ENCODE data around the gene GARRE1. TPM values are rescaled to one million over a fixed set of nuclear protein-coding genes. Genes with fewer than 3 reads are reported as not detected.
"Not testable (repeated sequence)": the region's sequence is repeated elsewhere in the genome, so short reads cannot be mapped to it uniquely, and the experiment has no call there.

GARRE1 gene
- total RNA-seq, 2 experiments from 2014 or later: 8.1 to 9.3 TPM

DNA sequence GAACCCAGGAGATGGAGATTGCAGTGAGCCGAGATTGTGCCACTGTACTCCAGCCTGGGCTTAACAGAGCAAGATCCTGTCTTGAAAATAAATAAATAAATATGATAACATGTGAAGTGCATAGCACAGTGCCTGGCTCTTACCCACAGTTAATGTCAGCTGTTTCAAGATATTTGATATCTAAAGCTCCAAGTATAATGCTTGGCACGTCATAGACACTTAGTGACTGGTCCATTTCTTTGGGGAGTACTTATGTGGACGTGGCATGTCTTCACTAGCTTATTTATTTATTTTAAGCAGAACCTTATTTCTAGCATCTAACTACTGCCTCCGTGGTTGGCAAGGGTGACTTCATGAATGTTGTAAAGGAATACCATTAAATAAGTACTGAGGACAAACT, 18.8 kb downstream of the GARRE1 start:
- no peak for DNase-seq

DNA sequence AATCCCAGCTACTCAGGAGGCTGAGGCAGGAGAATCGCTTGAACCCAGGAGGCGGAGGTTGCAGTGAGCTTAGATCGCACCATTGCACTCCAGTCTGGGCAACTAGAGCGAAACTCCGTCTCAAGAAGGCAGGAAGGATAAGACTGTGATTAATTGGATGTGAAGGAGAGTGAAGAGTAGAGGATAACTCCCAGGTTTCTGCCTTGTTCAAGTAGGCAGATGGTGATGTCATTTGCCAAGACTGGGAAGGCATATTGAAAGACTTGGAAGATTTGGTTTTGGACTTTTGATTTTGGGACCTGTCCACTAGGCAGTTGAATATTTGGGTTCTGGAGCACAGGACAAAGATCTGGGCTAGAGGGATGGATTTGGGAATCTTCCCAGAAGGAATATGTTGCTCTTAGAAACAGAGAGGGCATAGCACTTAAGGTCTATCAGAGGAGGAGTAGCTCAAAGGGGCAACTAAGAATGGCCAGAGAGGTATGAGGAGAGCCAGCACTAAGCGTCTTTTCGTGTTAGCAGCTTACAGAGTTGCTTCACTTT, 20.0 kb downstream of the GARRE1 start:
- Mint-ChIP-seq H3K27me3 (no peaks in the 10 kb centered on the region), H3K9me3 (ENCODE audit: low read depth) (no peaks in the 10 kb centered on the region), H3K27ac (no peak overlapping the region), H3K36me3 (peaks cover 3% of the 10 kb centered on the region), H3K4me1 (peaks cover 14% of the 10 kb centered on the region), H3K4me3 (no peak overlapping the region)
- CTCF ChIA-PET: no interaction called here
- ATAC-seq: no peak
- DNase-seq: no peak

More for the DNA sequence above, 18.8 kb downstream of the GARRE1 start:
- Mint-ChIP-seq H3K36me3 (peaks cover 2% of the 10 kb centered on the region), H3K27ac (no peak overlapping the region), H3K4me3 (no peak overlapping the region), H3K9me3 (ENCODE audit: low read depth) (no peaks in the 10 kb centered on the region), H3K4me1 (peaks cover 23% of the 10 kb centered on the region), H3K27me3 (no peaks in the 10 kb centered on the region)
- CTCF ChIA-PET: no interaction called here
- ATAC-seq: no peak

DNA sequence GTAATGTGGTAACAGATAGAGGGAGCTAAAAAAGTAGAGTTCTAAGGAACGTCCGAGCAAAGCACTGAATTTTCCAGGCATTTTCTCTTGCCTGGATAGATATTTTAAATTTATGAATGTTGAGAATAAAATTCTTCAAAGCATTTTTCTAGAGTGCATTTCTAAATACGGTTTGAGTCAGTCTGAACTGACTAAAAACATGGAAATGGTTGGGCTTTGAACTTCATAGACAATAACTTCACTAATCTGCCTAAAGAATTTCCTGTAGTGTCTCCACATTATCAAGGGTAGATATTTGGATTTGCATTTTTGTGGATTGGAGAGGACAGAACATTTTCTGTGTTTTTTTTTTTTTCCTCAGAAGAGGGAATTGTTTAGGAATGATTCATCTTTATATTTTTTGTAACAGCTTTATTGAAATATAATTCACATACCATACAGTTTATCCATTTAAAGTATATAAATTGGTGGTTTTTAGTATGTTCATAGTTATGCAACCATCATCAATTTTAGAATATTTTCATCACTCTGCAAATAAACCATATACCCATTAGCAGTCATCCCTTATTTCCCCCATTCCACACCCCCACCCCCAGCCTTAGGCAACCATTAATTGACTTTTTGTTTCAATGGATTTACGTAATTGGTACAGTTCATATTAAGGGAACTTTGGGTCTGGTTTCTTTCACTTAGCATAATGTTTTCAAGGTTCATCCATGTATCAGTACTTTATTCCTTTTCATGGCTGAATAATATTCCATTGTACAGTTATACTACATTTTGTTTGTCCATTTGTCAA, 20.7 kb downstream of the GARRE1 start:
- Mint-ChIP-seq H3K9me3 (ENCODE audit: low read depth) (no peaks in the 10 kb centered on the region), H3K4me3 (no peak overlapping the region), H3K36me3 (peaks cover 3% of the 10 kb centered on the region), H3K27me3 (no peaks in the 10 kb centered on the region), H3K27ac (no peak overlapping the region), H3K4me1 (peaks cover 8% of the 10 kb centered on the region)
- DNase-seq (no peak), ATAC-seq (no peak)
- CTCF ChIA-PET: no interaction called here

DNA sequence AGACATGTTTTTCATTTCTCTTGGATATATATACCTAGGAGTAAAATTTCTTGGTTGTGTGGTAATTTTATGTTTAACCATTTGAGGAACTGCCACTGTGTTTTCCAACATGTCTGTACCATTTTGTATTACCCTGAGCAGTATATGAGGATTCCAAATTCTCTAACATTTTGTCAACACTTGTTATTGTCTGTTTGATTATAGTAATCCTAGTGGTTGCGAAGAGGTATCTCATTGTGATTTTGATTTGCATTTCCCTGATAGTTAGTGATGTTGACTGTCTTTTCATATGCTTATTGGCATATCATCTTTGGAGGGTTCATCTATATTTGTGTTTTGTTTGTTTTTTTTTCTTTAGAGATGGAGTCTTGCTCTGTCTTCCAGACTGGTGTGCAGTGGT, 21.4 kb downstream of the GARRE1 start:
- H3K4me1 Mint-ChIP-seq: peaks cover 1% of the 10 kb centered on the region
- H3K9me3 Mint-ChIP-seq (ENCODE audit: low read depth): no peaks in the 10 kb centered on the region
- H3K4me3 Mint-ChIP-seq: no peak overlapping the region
- H3K27me3 Mint-ChIP-seq: no peaks in the 10 kb centered on the region
- H3K36me3 Mint-ChIP-seq: peaks cover 3% of the 10 kb centered on the region
- ATAC-seq (no peak), DNase-seq (no peak)
- H3K27ac Mint-ChIP-seq: no peak overlapping the region
- CTCF ChIA-PET: no interaction called here

DNA sequence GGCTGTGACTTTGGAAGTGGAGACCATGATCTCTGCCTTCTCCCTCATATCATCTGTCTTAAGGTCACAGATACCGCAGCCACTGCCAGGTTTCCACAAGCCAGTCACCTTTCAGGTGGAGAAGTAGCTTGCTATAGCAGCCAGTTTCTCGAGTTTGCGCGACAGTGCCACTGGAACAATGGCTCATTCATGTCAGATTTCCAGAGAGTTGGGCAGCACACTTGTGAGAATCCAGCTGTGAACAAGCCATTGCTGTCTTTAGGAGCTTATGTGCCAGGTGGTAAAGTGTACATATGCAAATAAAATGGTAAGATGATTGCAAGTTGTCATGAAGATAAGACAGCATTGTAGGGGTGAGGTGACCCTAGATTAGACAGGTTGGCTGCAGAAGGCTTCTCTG, 22.3 kb downstream of the GARRE1 start:
- CTCF ChIA-PET: no interaction called here
- no peak overlapping the region for H3K27ac Mint-ChIP-seq
- no peaks in the 10 kb centered on the region for H3K27me3 Mint-ChIP-seq
- peaks cover 3% of the 10 kb centered on the region for H3K36me3 Mint-ChIP-seq
- DNase-seq: no peak
- H3K4me3 Mint-ChIP-seq: no peak overlapping the region
- H3K9me3 Mint-ChIP-seq (ENCODE audit: low read depth): no peaks in the 10 kb centered on the region
- no peaks in the 10 kb centered on the region for H3K4me1 Mint-ChIP-seq
- ATAC-seq: no peak

DNA sequence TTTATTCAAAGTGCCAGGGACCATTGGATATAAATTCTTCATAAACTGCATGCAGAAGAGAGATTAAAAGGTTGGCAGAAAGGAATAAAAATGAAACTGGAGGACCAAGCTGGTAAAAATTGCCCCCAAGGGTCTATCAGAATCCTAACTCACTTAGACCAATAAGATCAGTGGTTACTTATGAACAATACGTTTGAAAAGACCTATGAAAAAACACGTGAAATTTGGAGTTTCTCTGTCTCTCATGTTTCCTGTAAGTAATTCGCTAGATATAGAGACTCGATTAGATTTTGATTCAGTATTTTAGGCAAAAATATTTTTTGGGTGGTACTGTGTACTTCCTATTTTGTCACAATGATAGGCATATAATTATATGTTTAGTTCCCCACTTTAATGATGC, 22.9 kb downstream of the GARRE1 start:
- no peak for ATAC-seq

DNA sequence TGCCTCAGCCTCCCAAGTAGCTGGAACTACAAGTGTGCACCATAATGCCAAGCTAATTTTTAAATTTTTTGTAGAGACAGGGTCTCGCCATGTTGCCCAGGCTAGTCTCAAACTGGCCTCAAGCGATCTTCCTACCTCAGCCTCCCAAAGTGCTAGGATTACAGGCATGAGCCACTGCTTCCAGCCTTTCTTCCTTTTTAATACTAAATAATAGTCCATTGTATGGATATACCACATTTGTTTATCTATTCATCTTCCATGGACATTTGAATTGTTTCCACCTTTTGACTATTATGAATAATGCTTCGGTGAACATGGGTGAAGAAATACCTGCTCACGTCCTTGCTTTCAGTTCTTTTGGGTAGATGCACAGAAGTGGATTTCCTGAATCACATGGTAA, 24.4 kb downstream of the GARRE1 start:
- H3K4me3 Mint-ChIP-seq: no peak overlapping the region
- H3K36me3 Mint-ChIP-seq: peaks cover 3% of the 10 kb centered on the region
- DNase-seq (no peak), ATAC-seq (no peak)
- no peaks in the 10 kb centered on the region for H3K4me1 Mint-ChIP-seq
- no peaks in the 10 kb centered on the region for H3K9me3 Mint-ChIP-seq (ENCODE audit: low read depth)
- no peaks in the 10 kb centered on the region for H3K27me3 Mint-ChIP-seq
- CTCF ChIA-PET: no interaction called here
- H3K27ac Mint-ChIP-seq: no peak overlapping the region

More for the DNA sequence above, 22.9 kb downstream of the GARRE1 start:
- H3K27me3 Mint-ChIP-seq: no peaks in the 10 kb centered on the region
- no peak overlapping the region for H3K27ac Mint-ChIP-seq
- no peaks in the 10 kb centered on the region for H3K4me1 Mint-ChIP-seq
- H3K36me3 Mint-ChIP-seq: peaks cover 3% of the 10 kb centered on the region
- H3K9me3 Mint-ChIP-seq (ENCODE audit: low read depth): no peaks in the 10 kb centered on the region
- no peak overlapping the region for H3K4me3 Mint-ChIP-seq
- DNase-seq: no peak
- CTCF ChIA-PET: no interaction called here

DNA sequence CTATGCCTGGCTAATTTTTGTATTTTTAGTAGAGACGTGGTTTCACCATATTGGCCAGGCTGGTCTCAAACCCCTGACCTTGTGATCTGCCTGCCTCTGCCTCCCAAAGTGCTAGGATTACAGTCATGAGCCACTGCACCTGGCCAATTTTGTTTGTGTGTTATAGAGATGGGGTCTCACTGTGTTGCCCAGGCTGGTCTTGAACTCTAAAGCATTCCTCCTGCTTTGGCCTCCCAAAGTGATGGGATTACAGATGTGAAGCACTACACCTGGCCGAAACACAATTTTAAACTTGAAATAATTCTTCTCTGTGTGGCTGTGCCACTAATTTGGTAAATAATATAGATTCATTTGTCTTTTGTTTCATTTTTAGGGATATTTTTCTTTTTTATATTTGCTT, 27.1 kb downstream of the GARRE1 start:
- CTCF ChIA-PET; H3K9me3 Mint-ChIP-seq (ENCODE audit: low read depth); ATAC-seq; DNase-seq; H3K27me3 Mint-ChIP-seq; H3K27ac Mint-ChIP-seq; H3K4me1 Mint-ChIP-seq; H3K36me3 Mint-ChIP-seq; H3K4me3 Mint-ChIP-seq: not testable (repeated sequence)

DNA sequence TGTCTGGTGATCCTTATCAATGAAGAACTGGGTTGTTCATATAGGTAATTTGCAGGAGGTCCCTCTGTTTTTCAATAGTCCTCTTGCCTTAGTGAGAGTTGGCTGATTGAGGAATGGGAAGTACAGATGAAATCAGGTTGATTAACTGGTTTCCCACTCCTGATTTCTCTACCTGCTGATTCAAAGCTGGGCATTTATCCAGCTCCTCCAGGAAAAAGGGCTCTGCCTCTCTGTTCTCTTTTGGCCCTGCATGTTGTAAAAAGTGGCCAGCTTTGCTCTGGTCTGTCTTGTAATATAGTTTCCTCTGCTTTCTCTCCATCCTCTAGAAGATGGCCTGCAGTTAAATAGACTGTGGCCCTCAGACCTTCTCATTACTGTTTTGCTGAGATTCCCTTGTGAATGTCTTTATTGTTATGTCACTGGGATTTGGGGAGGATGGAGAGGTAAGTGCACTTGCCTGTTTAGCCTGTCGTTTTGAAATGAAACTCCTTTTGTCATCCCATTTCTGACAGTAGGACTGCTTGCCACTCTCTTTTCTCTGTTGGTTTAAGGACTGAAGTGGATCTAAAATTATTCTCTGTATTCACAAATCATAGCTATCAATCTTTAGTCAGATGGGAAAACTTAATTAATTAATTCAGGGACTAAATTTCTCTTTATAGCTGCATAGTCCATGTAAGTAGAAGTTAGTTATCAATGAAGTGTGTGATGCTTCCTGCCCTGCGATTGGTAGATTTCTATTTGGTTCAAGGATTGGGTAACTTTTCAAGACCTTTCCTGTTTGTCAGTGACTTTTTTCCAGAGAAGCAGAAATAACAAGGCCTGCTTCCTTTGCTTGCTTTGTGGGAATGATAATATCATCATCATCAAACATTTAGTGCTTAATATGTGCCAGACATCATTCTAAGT, 28.5 kb downstream of the GARRE1 start:
- no peaks in the 10 kb centered on the region for H3K27me3 Mint-ChIP-seq
- CTCF ChIA-PET: interaction anchor here (0.5 kb wide), 1 partner anchor 1142 kb away, joined by 3 read pairs; no protein-coding TSS in a partner anchor
- peaks cover 2% of the 10 kb centered on the region for H3K4me1 Mint-ChIP-seq
- no peaks in the 10 kb centered on the region for H3K9me3 Mint-ChIP-seq (ENCODE audit: low read depth)
- peaks cover 3% of the 10 kb centered on the region for H3K36me3 Mint-ChIP-seq
- no peak overlapping the region for H3K4me3 Mint-ChIP-seq
- DNase-seq (no peak), ATAC-seq (no peak)
- no peak overlapping the region for H3K27ac Mint-ChIP-seq

DNA sequence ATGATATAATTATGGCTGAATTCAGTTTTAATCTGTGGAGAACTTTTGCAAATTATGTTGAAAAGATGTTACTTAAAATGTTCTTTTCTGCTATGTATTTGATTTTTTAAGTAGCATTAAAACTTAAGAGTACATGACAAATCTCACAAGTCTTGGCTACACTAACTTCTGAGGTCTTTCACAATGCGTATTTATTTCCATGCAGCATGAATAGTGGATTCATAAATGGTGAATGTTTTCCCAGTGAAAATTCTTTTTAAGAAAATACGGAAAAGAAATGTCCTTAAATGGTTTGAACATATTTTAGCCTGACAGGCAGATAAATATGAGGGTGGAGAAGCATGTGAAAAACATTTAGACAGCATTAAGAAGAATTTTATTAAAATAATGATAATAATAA, 30.2 kb downstream of the GARRE1 start:
- Mint-ChIP-seq H3K27ac (no peak overlapping the region), H3K36me3 (peaks cover 3% of the 10 kb centered on the region), H3K27me3 (no peaks in the 10 kb centered on the region), H3K9me3 (ENCODE audit: low read depth) (no peaks in the 10 kb centered on the region), H3K4me1 (peaks cover 8% of the 10 kb centered on the region), H3K4me3 (no peak overlapping the region)
- ATAC-seq (no peak), DNase-seq (no peak)
- CTCF ChIA-PET: no interaction called here

DNA sequence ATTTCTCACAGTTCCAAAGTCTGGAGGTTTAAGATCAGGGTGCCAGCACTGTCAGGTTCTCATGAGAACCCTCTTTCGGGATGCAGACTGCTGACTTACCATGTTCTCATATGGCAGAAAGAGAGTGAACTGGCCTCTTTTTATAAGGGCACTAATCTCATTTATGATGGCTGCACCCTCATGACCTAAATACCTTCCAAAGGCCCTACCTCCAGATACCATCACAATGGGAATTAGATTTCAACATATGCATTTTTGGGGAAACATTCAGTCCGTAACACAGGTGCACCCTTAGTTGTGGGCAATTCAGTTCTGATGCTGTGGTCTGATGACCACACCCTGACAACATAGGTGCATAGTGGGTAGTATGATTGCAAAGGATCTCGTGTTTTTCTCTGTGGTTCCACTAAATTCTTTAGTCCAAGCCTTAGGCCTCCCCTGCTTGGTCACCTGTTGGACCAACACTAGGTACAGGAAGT, 33.3 kb downstream of the GARRE1 start:
- ATAC-seq (no peak), DNase-seq (no peak)
- no peaks in the 10 kb centered on the region for H3K9me3 Mint-ChIP-seq (ENCODE audit: low read depth)
- peaks cover 8% of the 10 kb centered on the region for H3K4me1 Mint-ChIP-seq
- CTCF ChIA-PET: no interaction called here
- no peak overlapping the region for H3K4me3 Mint-ChIP-seq
- H3K27ac Mint-ChIP-seq: no peak overlapping the region
- H3K36me3 Mint-ChIP-seq: peaks cover 1% of the 10 kb centered on the region
- H3K27me3 Mint-ChIP-seq: no peaks in the 10 kb centered on the region

DNA sequence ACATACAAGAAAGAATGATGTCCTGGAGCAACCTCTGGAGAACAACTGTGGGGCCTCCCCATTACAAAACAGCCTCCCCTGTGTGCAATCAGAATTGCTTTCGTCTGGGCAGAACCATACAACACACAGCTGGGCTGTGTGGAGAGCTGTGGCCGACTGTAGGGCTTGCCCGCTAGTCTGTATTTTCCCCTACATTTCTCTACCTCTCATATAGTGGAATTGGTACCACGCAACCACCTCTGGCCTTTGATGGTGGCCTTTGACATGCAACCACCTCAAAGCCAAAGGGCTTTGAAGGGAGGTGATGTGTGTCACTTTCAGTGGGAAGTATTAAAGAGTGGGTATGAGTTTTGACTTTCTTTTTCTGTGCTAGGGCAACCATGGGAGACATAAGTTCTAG, 34.0 kb downstream of the GARRE1 start:
- CTCF ChIA-PET: no interaction called here
- Mint-ChIP-seq H3K36me3 (peaks cover 1% of the 10 kb centered on the region), H3K27ac (no peak overlapping the region), H3K27me3 (no peaks in the 10 kb centered on the region), H3K4me1 (peaks cover 8% of the 10 kb centered on the region), H3K9me3 (ENCODE audit: low read depth) (no peaks in the 10 kb centered on the region), H3K4me3 (no peak overlapping the region)
- DNase-seq (no peak), ATAC-seq (no peak)

DNA sequence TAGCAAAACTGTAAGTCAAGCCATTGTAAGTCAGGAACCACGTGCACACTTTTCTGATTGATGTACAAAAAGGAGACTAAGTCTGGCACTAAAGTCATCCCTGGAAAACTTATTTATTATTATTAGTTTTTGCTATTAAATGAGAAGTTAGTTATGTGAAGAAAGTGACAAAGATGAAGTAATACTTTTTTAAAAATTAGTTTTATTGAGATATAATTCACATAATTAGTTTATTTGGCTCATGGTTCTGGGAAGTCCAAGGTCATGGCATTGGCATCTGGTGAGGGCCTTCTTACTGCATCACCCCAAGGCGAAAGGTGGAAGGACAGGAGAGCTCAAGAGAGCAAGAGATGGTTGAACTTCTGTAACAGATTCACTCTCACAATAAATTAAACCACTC, 36.9 kb downstream of the GARRE1 start:
- H3K4me1 Mint-ChIP-seq: peaks cover 8% of the 10 kb centered on the region
- ATAC-seq (no peak), DNase-seq (no peak)
- no peaks in the 10 kb centered on the region for H3K9me3 Mint-ChIP-seq (ENCODE audit: low read depth)
- CTCF ChIA-PET: no interaction called here
- no peak overlapping the region for H3K27ac Mint-ChIP-seq
- no peak overlapping the region for H3K4me3 Mint-ChIP-seq
- no peaks in the 10 kb centered on the region for H3K27me3 Mint-ChIP-seq
- H3K36me3 Mint-ChIP-seq: peaks cover 1% of the 10 kb centered on the region

DNA sequence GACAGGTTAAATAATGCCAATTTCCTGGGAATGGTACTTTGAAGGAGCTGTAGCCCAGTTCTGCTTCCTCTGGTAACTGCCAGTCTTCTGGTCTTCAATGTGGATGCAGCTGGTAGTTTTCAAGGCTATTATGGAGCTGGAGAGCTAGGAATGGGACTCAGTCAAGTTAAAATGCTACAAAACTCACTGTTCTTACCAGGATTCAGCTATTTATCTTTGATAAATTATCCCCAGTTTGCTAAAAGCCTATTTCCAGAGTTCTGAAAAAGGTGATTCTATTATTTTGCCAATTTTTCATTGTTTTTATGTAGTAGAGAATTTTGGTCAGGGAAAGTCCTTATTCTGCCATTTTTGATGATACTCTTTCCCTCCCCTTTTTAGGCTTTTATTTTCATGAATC, 40.7 kb downstream of the GARRE1 start:
- ATAC-seq: no peak

More for the DNA sequence above, 40.7 kb downstream of the GARRE1 start:
- no peaks in the 10 kb centered on the region for H3K36me3 Mint-ChIP-seq
- DNase-seq: no peak
- H3K27ac Mint-ChIP-seq: no peak overlapping the region
- H3K9me3 Mint-ChIP-seq (ENCODE audit: low read depth): no peaks in the 10 kb centered on the region
- CTCF ChIA-PET: no interaction called here
- H3K4me1 Mint-ChIP-seq: no peaks in the 10 kb centered on the region
- no peak overlapping the region for H3K4me3 Mint-ChIP-seq
- H3K27me3 Mint-ChIP-seq: no peaks in the 10 kb centered on the region

Data from activated CD8-positive, alpha-beta memory T cell treated with anti-CD3 and anti-CD28 coated beads, Interleukin-2, amount 10 ng/mL, durations not matched to agents 7 days and 5 days (primary cell).